Fibroblast of the conjunctiva (primary cell): Measurements from ENCODE around the gene ITGA3.
A peak's percentile ranks its signal among the peaks of the same experiment; 100 is the strongest.

ENCODE experiments used
- DNase-seq: peaks from one replicate; pipeline ENCODE4 v3.0.0-alpha.2; 2010; ENCODE audit warnings: low read depth

The ITGA3 gene

DNA sequence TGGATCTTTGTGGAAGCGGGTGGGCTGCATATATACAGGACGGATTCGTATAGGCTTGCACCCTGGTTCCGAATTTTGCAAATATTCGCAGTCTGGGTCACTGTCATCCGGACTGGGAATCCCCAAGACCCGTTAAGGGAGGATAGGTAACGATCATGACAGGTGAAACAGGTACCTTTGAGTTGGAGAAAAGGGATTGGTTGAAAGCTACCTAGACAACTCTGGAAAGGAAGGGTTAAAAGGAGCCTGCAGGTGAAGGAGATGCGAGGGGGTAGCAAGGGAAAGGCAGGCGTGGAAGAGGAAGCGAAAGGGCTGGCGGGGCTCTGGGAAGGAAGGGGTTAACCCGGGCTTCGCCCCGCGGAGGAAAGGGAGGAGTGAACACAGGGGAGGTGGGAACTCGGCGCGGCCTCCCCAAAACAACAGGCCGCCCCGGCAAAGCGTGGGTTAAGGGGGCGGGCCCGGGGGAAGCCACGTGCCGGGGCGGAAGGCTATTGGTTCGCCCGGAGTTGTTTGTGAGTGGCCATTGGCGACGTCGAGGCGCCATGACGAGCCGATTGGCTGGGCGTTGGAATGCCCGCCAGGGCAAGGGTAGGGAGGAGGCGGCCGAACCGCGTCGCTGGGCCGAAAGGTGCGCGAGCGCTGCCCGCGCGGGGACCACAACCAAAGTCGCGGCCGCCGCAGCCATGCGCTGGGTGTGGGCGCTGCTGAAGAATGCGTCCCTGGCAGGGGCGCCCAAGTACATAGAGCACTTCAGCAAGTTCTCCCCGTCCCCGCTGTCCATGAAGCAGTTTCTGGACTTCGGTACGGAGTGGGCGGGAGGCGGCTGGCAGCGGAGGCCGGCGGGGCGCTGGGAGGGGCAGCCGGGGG is 39.1 kb downstream of the ITGA3 start, which contains the start of gene PDK2:
Gene PDK2 (plus strand): TSS at position 599 of the 867 bp plus-strand sequence. CDS start 85 bp downstream, at position 684.
- DNase-seq = peak; percentile 87

DNA sequence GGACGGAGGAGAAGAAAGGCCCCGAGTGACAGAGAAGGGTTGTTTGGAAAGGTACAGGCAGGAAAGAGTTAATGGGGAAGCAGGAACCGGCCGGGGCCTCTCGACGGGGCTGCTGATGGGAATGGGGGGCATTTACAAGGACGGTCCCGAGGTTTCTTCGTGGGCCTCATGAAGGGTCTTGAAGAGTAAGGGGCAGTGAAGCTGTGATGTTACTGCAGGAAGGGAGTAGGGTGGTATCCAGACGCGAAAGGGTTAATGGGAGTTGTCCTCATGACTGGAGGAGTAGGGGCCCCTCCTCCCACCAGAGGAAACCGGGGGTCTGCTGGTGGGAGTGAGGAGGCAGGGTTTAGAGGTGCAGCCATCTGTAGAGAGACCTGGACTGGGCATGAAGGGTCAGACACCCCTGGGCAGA is 39.7 kb downstream of the ITGA3 start:
- DNase-seq = no peak

DNA sequence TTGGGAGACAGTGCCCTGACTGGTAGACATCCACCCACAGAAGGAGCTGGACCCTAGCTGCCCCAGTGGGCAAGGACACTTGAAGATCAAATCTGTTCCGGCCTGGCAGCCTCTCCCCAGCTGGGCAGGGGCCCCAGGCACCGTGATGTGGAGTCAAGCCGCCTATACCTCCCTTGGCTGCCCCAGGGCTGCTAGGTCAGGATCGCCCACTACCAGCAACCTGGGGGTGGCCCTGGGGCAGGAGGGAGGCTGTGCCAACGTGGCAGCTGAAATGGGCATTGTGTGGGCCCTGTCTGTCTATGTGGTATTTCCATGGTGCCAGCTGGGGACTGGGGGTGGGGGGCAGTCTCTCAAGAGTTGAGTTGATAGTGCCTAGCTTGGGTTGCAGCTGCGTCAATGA is 40.2 kb downstream of the ITGA3 start:
- no peak for DNase-seq

DNA sequence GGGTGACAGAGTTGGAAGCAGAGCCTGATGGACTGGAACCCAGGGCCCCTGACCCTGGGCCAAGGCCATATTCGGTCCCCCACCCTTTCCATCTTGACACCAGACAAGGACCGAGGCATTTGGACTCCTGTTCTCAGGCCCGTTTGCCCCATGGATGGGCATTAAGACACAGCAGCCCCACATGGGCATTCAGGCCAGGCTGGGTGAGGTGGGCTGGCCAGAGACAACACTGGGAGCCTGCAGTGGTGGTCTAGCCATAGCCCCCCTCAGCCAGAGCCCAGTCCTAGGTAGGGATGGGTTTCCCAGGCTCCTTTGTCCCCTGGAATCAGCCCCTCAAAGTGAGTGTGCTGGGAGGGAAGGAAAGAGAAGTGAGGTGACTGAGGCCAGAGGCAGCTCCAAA is 40.8 kb downstream of the ITGA3 start:
- no peak for DNase-seq

DNA sequence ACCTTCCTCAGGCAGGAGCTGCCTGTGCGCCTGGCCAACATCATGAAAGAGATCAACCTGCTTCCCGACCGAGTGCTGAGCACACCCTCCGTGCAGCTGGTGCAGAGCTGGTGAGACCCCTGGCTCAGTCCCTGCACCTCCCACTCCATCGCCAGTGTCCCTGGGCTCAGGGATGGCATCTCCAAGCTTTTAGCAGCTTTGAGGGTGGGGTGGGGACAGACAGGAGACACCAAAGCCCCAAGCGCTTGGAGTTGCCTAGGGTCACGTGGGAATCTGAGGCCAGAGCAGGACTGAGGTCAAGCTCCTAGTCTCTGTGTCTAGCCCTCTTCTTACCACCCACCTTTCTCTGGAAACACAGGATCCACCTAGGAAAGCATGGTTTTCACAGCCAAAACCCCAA is 41.5 kb downstream of the ITGA3 start:
- no peak for DNase-seq

DNA sequence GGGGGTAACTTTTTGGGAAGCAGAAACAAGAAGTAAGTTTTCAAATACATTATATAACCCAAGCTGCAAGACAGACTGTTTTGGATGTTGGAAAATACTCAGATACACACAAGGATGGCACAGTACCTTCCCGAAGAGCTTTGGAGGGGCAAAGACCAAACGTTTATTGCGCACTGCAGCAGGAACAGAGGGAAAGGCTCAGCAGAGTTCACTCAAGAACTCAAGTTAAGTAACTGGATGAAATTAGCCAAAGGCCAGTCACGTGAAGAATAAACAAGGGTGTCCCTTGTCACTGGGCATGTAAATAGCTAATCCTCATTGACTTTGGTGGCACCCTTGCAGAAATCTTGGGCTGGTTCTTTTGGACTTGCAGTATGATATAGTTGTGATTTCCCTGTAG is 42.0 kb downstream of the ITGA3 start:
- DNase-seq = no peak

DNA sequence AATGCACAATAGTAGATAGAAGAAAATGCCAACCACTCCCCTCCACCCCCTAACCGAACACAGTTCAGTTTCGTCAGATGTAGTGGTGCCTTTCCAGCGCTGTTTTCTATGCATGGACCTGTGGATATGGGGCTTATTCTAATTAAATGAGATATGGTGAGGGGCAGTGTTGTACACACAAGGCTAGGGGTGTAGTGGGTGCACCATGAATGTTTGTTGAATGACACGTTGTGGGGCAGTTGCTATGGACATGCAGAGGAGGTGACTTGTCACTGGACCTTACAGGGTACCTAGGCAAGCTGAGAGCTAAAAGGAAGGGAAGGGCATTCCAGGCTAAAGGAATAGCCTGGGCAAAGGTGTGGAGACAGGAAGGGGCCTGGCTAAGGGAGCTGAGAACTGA is 42.7 kb downstream of the ITGA3 start:
- no peak for DNase-seq

DNA sequence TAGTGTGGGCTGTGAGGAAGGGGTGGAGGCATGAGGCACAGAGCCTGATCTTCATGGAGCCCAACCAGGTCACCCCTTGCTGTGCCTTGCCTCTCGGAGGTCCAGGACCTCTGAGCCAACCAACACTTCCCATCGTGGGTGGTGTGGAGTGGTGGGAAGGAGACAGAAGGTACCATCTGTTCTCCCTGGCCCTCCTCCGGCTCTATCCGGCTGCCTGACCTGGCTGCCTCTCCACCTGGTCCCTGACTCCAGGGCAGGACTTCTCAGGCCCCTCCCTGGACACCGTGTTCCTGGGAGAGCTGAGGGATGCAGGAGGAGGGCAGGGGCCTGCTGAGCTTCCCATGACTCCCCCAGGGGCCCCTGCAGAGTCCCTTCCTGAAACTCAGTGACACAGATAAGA is 43.1 kb downstream of the ITGA3 start:
- DNase-seq = no peak

DNA sequence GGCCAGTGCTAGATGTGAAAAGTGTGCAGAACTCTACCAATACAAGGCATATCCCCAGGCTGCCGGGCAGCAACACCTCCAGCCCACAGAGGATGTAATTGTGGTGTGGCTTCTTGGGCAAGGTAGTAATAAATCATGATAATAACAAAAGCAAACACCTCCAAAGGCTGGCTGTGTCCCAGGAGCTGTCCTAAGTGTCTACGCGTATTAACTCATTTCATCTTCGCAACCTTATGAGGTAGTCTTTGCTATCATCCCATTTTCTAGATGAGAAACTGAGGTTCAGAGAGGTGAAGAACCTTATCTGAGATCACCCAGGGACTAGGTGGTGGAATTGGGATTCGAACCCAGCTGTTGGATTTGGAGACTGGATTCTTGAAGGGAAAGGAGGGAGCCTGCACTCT is 44.6 kb downstream of the ITGA3 start:
- no peak for DNase-seq

DNA sequence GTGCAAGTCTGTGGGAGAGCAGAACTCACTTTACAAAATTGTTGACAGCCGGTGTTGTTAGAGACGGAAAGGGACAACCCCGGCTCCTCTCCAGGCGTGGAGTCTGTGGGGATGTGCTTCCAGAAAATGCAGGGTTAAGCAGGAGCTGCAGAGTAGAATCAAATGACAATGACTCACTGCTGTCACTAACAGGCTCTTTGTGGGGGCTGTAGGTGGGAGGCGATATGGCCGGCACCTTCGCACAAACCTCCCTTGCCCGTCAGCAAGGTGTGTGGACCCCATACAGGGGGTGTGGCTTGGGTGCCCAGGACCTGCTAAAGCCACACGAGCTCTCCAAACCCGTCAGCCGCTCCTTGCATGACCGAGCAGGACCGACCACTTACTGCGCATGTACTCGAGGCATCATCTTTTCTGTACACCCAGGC is 45.0 kb downstream of the ITGA3 start:
- no peak for DNase-seq

DNA sequence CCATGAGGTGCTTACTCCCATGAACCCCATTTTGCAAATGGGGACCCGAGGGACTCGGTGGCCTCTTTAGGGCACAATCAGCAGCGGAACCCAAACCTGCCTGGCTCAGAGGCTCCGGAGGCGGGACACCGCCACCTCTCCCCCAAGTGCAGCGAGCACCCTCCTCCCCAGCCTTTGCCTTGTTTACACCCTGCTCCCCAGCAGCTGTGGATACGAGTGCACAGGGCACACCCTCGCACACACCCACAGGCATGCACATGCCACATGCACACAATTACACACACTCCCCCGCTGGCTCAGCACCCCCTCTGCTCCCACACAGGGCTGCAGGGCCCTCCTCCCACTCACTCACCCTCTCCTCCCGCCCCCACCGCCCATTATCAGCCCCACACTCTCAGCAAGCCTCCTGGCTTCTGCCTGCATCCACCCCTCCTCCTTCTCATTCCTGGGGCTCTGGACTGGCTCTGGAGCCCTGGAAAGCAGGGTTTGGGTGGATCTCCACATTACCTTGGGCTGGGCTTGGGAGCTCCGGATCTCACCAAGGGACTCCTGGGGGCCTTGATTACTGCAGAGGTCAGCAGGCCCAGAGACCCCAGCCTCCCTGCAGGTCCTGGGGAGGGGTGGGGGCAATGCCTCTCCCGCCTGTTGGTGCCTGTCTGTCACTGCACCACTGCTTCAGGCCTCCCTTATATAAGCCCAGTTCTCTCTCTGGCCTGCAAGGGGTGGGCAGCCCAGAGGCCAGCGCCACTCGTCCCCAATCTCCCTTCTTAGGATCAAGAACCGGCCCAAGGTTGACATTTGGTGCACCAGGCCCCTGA is 45.6 kb downstream of the ITGA3 start:
- DNase-seq = peak; percentile 21

DNA sequence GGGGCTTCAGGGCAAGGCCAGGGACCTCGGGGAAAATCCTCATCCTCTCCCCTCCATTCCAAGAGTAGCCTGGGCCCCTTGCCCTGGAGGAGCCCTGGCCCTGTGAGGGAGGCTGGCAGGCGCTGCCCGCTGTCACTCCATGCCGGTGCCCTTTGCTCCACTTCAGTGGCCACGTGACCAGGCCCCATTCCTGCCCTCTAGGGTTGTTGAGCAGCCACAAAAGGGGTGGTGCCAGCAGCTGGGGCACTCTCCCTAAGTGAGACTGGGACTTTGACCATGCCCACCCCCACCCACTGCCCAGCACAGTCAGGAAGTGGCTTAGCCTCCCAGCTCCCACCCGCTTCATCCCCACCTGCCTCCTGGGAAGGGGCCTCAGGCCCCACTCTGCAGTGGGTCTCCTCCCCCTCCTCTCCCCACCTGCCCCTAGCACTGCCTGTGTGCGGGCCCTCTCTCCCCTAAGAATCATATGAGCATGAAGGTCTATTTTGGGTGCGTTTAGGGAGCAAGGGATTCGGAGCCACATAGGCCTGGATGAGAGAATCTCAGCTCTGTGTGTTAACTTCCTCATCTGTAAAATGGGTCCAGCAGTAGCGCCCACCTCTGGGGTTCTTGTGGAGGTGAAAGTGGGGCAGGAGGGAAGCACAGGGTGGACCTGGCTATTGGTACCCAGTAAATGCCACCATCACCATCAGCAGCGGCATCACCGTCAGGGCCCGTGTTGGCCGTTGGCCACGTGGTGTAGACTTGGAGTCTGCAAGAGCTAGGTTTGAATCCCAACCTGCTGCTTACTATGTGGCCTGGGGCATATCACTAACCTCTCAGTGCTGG is 46.5 kb downstream of the ITGA3 start:
- DNase-seq = no peak

DNA sequence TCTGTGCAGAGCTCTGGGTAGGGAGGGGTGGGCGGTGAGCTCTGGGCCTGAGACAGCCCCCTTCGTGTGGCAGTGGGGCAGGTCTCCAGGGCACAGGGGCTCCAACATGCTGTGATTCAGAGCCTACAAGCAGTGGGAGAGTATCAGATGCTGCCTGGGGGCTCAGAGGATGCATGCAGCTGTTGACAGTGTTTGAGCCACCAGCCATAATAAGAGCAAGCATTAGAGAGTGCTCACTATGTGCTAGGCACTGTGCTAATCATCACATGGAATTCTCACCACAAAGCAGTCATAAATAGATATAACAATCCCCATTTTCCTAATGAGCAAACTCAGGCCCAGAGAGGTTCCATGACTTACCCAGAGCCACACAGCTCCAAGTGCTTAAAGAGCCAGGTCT is 47.3 kb downstream of the ITGA3 start:
- DNase-seq = no peak

DNA sequence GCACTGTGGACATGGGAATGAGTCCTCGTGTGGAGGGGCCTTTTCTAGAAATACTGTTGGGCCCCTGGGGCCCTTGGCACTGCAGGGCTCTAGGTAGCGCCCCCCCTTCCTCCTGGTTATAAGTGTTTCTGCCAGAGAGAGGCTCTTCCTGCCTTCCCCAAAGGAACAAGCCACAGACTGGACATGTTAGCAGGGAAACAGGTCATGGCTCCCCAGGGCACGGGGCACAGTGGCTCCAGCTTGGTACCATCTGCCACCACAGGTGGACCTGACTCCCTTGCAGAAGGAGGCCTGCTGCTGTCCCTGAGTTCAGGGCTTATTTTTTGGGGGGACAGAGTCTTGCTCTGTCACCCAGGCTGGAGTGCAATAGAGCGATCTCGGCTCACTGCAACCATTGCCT is 48.0 kb downstream of the ITGA3 start:
- DNase-seq = no peak

DNA sequence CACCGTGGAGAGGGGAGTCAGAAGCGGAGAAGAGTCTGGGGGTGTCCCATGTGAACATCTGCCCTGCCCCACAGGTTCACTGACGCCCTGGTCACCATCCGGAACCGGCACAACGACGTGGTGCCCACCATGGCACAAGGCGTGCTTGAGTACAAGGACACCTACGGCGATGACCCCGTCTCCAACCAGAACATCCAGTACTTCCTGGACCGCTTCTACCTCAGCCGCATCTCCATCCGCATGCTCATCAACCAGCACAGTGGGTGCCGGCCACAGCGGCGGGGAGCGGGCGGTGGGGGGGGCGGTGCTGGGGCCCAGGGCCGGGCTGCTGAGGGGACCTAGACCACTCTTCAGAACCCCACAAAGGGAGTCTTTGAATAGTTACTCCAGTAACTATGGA is 49.9 kb downstream of the ITGA3 start:
- no peak for DNase-seq

DNA sequence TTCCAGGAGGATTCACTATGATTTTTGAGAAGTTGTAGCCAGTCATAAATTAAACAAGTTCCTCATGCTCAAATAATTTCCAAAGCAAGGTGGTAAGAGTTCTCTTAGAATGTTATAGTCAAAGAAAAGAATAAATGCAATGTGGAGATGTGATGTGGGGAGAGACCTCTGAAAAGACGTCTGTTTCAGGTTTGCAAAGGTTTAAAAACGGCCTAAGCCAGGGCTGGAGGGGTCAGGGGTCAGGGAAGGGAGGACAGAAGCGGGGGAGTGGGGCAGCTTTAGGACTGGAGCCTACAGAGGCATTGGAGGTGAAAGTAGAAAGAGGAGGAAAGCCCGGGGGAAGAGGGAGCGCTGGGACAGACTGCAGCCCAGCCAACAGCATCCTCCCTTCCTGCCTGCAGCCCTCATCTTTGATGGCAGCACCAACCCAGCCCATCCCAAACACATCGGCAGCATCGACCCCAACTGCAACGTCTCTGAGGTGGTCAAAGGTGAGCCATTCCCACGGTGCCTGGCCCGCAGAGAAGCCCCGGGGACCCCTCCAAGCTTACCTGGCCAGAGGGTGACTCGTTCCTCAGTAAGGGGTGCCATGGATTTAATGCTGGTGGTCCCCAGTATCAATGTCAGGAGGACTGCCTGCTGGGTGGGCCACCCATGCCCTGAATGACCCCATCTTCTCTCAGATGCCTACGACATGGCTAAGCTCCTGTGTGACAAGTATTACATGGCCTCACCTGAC is 50.7 kb downstream of the ITGA3 start:
- DNase-seq = no peak

DNA sequence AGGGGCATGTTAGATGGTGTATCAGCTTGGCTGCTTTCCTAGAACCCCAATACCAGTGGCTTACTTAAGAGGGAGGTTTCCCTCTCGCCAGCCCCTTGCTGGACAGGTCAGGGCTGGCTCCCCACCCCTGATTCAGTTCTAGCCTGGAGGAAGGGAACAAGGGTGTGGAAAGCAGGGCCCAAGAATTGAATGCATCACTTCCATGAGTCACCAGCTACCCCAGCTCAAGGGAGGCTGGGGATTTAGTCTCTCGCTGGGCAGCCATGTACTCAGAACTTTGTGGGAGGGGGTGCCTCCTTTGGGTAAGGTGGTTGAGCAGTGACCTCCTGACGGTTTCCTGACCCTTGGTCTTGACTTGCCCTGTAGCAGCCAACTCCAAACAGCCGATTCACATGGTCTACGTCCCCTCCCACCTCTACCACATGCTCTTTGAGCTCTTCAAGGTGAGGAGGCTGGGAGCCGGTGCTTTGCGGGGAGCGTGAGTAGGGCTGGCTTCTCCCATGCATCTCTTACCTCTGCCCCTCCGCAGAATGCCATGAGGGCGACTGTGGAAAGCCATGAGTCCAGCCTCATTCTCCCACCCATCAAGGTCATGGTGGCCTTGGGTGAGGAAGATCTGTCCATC is 52.0 kb downstream of the ITGA3 start:
- no peak for DNase-seq

DNA sequence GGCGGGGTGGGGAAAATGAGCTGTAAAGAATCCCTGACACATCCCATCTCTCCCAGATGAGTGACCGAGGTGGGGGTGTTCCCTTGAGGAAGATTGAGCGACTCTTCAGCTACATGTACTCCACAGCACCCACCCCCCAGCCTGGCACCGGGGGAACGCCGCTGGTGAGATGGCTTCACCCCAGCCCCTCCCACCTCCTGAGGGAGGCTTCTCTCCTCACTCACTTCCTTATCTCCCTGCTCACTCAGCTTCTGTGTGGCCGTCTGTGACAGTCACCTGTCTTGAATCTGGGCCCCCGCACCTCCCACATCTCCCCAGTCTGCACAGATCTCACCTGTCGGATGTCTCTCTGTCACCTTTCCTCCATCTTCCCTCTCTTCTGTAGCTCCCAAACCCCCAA is 52.6 kb downstream of the ITGA3 start:
- DNase-seq = no peak

DNA sequence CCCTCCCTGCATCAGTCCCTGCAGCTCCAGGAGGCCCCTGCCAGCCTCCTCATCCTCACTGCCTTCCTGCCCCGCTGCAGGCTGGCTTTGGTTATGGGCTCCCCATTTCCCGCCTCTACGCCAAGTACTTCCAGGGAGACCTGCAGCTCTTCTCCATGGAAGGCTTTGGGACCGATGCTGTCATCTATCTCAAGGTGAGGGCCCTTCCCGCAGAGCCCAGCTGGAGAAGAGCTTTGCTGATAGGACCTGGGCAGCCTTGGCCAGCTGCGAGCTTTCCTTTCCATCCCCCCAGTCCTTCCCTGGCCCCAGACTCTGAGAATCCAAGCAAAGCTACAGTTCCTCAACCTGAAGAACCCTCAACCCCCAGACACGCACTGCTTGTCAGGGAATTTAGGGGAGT is 53.3 kb downstream of the ITGA3 start:
- no peak for DNase-seq

DNA sequence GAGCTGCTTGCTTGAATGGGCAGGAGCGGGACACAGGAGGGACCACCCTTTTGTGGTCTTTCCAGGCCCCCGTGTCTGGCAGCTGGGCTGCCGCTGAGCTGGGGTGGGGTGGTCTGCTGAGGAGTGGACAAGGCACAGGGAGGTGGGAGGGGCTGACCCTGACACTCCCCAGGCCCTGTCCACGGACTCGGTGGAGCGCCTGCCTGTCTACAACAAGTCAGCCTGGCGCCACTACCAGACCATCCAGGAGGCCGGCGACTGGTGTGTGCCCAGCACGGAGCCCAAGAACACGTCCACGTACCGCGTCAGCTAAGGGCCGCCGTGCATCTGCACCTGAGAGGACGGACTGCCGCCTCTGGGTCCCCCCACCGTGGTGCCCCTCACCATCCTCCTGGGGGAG is 53.9 kb downstream of the ITGA3 start:
- DNase-seq = no peak
